ENCODE results near the gene UBN1. TPM values are rescaled to one million over a fixed set of nuclear protein-coding genes. Genes with fewer than 3 reads are reported as not detected.

UBN1 gene
- total RNA-seq, 1 donor from 2014 or later = 41.9 TPM

GRCh38 chr16:4852221-4852872 lies 5.1 kb downstream of the UBN1 start:
- no peak overlapping the region for H3K4me3 Mint-ChIP-seq (ENCODE audit: low read depth)
- no peaks in the 10 kb centered on the region for H3K27me3 Mint-ChIP-seq
- no peak overlapping the region for H3K27ac Mint-ChIP-seq
- DNase-seq (ENCODE audit: low spot score, unreplicated experiment) = no peak
- peaks cover 20% of the 10 kb centered on the region for H3K4me1 Mint-ChIP-seq (ENCODE audit: low read depth)
- no peaks in the 10 kb centered on the region for H3K9me3 Mint-ChIP-seq (ENCODE audit: low read depth)
- peaks cover 7% of the 10 kb centered on the region for H3K36me3 Mint-ChIP-seq (ENCODE audit: insufficient read depth)
- TF ChIP-seq CTCF (IDR thresholded peaks at IDR 0.05; ENCODE audit: unreplicated experiment) = no peak

GRCh38 chr16:4855371-4855770 lies 8.1 kb downstream of the UBN1 start:
- Mint-ChIP-seq H3K27me3 (no peaks in the 10 kb centered on the region), H3K27ac (no peak overlapping the region), H3K4me3 (ENCODE audit: low read depth) (no peak overlapping the region), H3K4me1 (ENCODE audit: low read depth) (peaks cover 3% of the 10 kb centered on the region), H3K36me3 (ENCODE audit: insufficient read depth) (peaks cover 21% of the 10 kb centered on the region), H3K9me3 (ENCODE audit: low read depth) (no peaks in the 10 kb centered on the region)
- no peak for TF ChIP-seq CTCF (IDR thresholded peaks at IDR 0.05; ENCODE audit: unreplicated experiment)
- DNase-seq (ENCODE audit: low spot score, unreplicated experiment) = no peak

- H3K27me3 Mint-ChIP-seq = no peaks in the 10 kb centered on the region
- H3K27ac Mint-ChIP-seq = no peak overlapping the region
- no peak for DNase-seq (ENCODE audit: low spot score, unreplicated experiment)
- H3K4me3 Mint-ChIP-seq (ENCODE audit: low read depth) = no peak overlapping the region
- TF ChIP-seq CTCF (IDR thresholded peaks at IDR 0.05; ENCODE audit: unreplicated experiment) = no peak
- peaks cover 3% of the 10 kb centered on the region for H3K4me1 Mint-ChIP-seq (ENCODE audit: low read depth)
- H3K36me3 Mint-ChIP-seq (ENCODE audit: insufficient read depth) = peaks cover 23% of the 10 kb centered on the region
- H3K9me3 Mint-ChIP-seq (ENCODE audit: low read depth) = no peaks in the 10 kb centered on the region
Measured at GRCh38 chr16:4855804-4856203, 8.5 kb downstream of the UBN1 start.

- H3K9me3 Mint-ChIP-seq (ENCODE audit: low read depth) = no peaks in the 10 kb centered on the region
- no peak overlapping the region for H3K4me3 Mint-ChIP-seq (ENCODE audit: low read depth)
- H3K4me1 Mint-ChIP-seq (ENCODE audit: low read depth) = no peaks in the 10 kb centered on the region
- H3K27me3 Mint-ChIP-seq = no peaks in the 10 kb centered on the region
- peaks cover 22% of the 10 kb centered on the region for H3K36me3 Mint-ChIP-seq (ENCODE audit: insufficient read depth)
- no peak for TF ChIP-seq CTCF (IDR thresholded peaks at IDR 0.05; ENCODE audit: unreplicated experiment)
- H3K27ac Mint-ChIP-seq = peak overlapping the region; percentile 62
- DNase-seq (ENCODE audit: low spot score, unreplicated experiment) = no peak
Measured at GRCh38 chr16:4859190-4859899, 12.1 kb downstream of the UBN1 start.

GRCh38 chr16:4859900-4860255 lies 12.6 kb downstream of the UBN1 start:
- no peaks in the 10 kb centered on the region for H3K27me3 Mint-ChIP-seq
- peaks cover 22% of the 10 kb centered on the region for H3K36me3 Mint-ChIP-seq (ENCODE audit: insufficient read depth)
- TF ChIP-seq CTCF (IDR thresholded peaks at IDR 0.05; ENCODE audit: unreplicated experiment) = no peak
- no peak for DNase-seq (ENCODE audit: low spot score, unreplicated experiment)
- no peaks in the 10 kb centered on the region for H3K9me3 Mint-ChIP-seq (ENCODE audit: low read depth)
- H3K4me1 Mint-ChIP-seq (ENCODE audit: low read depth) = no peaks in the 10 kb centered on the region
- peak overlapping the region; percentile 62 for H3K27ac Mint-ChIP-seq
- no peak overlapping the region for H3K4me3 Mint-ChIP-seq (ENCODE audit: low read depth)

Data from progenitor cell of endocrine pancreas (in vitro differentiated cells).